ENCODE measurements around the gene SPOCD1.
"Not testable (repeated sequence)": the region's sequence is repeated elsewhere in the genome, so short reads cannot be mapped to it uniquely, and the experiment has no call there.

Gene SPOCD1

DNA sequence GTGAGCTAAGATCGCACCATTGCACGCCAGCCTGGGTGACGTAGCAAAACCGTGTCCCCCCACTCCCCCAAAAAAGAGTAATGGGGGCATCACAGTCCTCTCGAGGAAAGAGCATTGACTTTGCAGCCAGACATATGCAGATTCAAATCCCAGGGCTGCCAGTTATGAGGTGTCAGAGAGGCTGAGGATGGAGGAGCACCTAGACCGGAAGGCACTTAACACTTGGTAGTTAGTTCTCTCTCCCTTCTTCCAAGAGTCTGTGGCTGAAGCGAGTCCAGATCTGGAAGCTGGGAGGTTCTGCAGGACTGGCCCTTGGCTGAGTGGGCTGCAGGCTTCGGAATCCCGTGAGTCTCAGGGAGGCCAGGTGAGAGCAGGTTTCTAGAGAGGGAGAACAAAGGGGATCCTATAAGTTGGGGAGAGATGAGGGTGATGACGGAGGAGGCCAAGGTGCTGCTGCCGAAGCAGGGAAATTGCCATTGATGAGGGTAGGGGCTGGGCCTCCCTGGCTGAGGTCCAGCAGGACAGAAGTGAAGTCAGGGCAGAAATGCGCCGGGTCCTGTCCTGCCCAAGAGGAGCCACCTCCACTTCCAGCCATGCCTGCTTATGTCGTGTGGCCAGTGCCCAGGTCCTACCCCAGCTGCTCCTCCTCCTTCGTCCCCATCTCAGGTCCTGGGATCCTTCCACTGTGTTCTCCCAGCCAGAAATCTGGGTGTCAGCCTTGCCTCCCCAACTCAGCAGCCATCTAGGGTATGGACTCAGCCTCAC lies 13.3 kb upstream of the SPOCD1 start:
- DNase-seq, result no peak

DNA sequence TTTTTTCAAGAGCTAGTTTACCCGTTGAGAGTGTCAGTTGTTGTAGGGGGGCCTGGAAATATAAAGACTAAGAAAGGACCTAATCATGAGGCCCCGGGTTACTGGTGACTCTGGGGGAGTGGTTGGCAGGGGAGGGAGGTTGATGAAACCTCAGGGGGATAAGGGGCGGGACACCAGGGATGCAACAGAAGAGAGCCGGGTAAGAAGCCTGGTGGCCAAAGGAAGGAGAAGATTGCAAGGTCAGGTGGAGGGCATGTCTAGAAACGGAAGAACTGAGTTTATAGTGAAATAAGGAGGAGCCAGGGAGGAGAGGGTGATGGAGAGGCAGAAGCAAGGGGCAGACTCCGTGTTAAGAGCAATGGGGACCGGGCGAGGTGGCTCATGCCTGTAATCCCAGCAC lies 12.5 kb upstream of the SPOCD1 start:
- DNase-seq, result no peak

DNA sequence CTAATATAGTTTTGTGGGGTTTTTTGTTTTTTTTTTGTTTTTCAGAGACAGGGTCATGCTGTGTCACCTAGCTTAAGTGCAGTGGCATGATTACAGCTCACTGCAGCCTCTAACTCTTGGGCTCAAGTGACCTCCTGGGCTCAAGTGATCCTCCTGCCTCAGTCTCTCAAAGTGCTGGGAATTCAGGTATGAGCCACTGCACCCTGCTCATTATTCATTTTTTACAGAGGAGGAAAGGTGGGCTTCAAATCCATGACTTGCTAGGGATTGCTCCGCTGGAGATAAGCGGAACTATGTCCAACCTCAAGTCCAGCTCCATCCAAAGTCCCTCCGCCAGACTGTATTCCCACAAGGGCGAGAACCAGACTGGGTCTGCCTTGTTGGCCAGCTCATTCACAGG lies 8.0 kb upstream of the SPOCD1 start:
- DNase-seq, result no peak

DNA sequence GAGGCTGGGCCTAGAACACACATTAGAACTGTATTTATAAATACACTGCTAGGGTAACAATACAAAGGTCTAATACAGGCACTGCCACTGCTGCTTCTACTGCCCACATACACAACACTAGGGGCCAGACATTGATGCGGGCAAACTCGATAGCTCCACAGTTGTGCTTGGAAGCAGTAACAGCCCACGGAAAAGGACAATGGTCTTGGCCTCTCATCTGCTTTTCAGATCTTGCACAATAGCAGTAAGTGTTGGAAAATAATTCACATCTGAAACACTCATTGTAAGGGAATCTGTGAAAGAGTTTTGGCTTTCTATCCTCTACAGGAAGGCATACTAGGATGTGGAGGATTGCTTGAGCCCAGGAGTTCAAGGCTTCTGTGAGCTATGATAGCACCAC lies 6.9 kb upstream of the SPOCD1 start:
- no peak for DNase-seq

- DNase-seq, result not testable (repeated sequence)
These were observed 4.4 kb upstream of the SPOCD1 start for GRCh38 chr1:31820196-31820595.

DNA sequence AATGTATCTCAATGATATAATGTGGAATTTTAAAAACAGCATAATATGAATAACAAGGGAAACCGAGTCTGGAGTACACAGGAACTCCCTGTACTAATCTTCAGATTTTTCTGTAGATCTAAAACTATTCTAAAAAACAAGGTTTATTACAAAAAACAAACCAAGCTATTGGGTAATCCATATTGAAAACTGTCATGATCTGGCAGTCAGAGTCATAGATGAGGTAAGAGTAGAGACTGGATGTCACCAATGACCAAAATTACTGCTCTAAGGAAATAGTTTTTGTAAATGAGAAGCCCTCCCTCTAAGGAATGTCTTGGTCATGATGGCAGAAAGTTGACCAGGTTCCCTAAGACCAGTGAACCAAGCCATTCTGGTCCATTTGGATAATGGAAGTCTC lies 2.4 kb upstream of the SPOCD1 start:
- no peak for DNase-seq

GRCh38 chr1:31816947-31817346 lies 1.1 kb upstream of the SPOCD1 start:
- DNase-seq, result not testable (repeated sequence)

DNA sequence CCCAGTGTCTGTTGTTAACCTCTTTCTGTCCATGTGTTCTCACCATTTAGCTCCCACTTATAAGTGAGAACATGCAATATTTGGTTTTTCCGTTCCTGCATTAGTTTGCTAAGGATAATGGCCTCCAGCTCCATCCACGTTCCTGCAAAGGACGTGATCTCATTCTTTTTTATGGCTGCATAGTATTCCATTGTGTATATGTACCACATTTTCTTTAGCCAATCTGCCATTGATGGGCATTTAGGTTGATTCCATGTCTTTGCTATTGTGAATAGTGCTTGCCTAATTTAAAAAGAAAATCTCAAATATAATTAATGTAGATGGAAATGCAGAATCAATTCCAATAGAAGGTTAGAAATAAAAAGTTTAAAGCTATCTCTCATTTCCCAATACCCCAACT lies 679 bp upstream of the SPOCD1 start:
- not testable (repeated sequence) for DNase-seq

DNA sequence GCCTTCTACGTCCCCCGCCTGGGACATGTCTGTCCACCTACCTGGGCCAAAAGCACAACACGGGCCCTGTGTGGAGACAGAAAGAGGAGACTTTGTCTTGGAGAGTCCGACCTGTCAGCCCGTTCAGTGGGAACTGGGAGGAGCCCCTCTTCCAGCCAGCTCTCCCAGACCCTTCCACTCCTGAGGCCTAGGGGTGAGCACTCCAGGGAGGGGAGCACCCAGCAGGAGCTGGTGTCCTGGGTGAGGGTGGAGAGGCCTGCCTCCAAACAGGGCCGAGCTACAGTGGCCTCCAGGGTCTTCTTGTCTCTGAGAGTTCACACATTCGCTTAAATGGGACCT lies 546 bp downstream of the SPOCD1 start:
- no peak for DNase-seq

DNA sequence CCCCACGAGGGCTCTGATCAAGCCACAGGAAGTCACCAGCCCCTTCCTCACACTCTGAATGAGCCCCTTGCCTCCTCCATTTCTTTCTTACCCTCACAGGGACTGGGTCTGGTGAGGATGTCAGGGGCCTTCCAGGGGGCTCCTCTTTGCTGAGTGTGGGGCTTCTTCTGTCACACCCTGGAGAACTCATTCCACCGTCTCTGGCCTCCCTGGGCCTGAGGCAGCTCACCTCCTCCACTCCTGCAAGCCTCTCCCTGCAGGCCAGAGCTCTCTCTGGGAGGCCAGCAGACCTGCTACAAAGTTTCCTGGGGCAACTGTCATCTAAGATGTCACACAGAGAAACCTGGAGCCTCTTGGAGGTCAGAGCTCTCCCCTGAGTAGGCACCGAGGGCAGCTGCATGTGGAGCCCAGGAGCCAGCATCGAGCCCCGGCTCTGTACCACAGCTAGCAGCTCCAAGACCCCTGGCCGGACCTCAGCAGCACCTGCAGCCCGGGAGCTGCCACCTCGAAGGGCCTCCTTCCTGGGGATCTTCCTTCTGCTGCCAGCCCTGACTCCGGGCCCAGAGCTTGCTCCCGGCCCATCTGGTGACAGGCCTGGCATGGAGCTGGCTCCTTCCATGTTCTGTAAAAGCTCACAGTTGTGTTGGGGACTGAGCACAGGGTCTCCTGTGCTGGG lies 1.1 kb downstream of the SPOCD1 start:
- no peak for DNase-seq

DNA sequence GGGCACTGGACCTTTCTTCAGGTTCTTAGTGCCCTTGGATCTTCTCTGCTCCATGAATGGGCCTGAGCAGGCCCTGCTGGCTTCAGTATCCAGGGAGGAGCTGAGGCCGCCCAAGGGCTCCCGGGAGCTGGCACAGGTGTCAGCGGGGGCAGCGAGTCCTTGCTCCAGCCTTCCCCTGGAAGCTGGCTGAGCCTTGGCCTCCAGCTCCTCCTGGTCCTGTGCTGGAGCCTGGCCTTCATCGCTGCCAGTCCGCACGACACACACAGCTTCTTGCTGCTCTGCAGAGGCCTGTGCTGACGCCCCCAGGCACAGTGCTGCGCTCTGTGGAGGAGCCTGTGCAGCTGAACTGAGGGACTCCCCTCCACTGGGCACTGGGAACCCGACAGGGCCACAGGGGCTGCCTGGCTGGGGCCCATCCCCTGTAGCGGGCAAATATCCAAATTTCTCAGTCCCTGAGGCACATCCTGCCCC lies 1.7 kb downstream of the SPOCD1 start:
- DNase-seq, result no peak

- DNase-seq, result no peak
These were observed 3.5 kb downstream of the SPOCD1 start for GRCh38 chr1:31812158-31812829.

DNA sequence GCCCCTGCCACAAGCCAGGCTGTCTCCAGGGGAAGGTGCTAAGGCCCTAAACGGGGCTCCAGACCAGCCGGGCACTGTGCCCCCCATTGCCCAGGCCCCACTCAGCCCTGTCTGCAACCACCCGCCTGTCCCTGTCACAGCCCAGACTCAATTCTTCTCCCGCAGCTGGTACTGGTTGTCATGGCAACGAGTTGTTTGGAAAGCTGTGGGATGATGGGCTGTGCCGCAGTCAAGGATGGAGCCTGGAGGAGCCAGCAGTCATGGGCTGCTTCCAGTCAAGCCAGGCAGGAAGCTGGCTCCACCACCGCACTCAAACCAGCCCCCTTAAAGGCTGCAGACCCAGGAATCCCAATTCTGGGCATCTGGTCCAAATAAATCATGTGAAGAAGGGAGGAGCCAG lies 4.2 kb downstream of the SPOCD1 start:
- DNase-seq, result no peak

GRCh38 chr1:31809698-31810097 lies 6.1 kb downstream of the SPOCD1 start:
- no peak for DNase-seq

GRCh38 chr1:31807273-31808048 lies 8.4 kb downstream of the SPOCD1 start:
- DNase-seq, result no peak

GRCh38 chr1:31805318-31805717 lies 10.5 kb downstream of the SPOCD1 start:
- DNase-seq, result no peak

DNA sequence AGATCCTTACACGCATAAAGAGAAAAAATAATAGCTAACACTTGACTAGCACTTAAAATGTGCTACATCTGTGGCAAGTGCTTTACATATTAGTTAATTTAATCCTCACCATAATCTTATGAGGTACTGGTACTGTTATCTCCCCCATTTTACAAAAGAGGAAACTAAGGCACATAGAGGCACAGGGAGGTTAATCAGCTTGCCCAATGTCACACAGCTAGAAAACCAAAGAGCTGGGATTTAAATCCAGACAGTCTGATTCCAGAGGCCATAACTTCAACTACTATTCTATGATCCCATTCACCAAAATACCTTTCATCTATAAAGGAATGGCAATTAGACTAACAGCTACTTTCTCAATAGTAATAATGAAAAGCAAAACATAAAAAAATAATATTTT lies 11.7 kb downstream of the SPOCD1 start:
- DNase-seq, result no peak

DNA sequence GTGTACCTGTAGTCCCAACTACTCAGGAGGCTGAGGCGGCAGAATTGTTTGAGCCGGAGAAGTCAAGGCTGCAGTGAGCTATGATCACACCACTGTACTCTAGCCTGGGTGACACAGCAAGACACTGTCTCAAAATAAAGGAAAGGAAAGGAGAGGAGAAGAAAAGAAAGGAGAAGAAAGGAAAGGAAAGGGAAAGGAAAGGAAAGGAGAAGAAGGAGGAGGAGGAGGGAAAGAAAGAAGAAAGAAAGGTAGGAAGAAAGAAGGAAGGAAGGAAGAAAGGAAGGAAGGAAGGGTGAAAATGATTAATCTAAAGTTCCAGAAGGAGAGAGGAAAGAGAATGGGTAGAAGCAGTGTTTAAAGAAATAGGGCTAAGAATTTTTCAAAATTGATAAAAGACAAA lies 12.2 kb downstream of the SPOCD1 start:
- no peak for DNase-seq

- DNase-seq, result no peak
These were observed 13.4 kb downstream of the SPOCD1 start for GRCh38 chr1:31802190-31803150.

DNA sequence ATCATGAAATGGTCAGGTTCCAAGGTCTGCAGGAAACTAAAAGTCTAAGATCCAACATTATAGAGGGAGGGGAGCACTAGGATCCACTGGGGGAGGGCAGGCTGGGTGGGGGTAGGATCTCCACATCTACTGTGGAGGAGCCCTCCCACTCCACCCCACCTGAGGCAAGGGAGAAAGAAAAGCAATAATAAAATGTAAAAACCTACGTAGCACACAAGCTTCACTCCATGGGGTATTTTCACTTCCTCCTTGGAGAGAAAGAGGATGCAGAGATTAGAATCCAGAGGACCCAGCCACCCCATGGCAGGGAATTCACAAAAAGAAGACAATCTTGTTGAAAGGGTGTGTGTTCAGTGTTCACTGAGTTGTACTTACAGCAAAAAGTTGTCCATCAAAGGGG lies 14.4 kb downstream of the SPOCD1 start:
- DNase-seq, result no peak

- DNase-seq, result no peak
These were observed 15.2 kb downstream of the SPOCD1 start for GRCh38 chr1:31800674-31800967.

Data from CD4-positive, alpha-beta T cell treated with Interleukin-17A for 4 hours (primary cell).